H1 (cell line): Measurements from ENCODE around the gene SENP2. TPM values are rescaled to one million over a fixed set of nuclear protein-coding genes. Genes with fewer than 3 reads are reported as not detected.

Experiments used
- CEBPB ChIP-seq: IDR thresholded peaks from 2 replicates; pipeline ENCODE4 v1.6.1; 2012; ENCODE audit warnings: low read depth, low read length
- CHD1 ChIP-seq: IDR thresholded peaks from 2 replicates; pipeline ENCODE4 v1.6.1; 2012; ENCODE audit warnings: low read depth, low read length, improper control_type of control experiment
- CREB1 ChIP-seq: IDR thresholded peaks from 2 replicates; pipeline ENCODE4 v1.6.1; 2012; ENCODE audit warnings: inconsistent platforms
- NANOG ChIP-seq: IDR thresholded peaks from 2 replicates; pipeline ENCODE4 v1.6.1; 2011; ENCODE audit warnings: low read length, low read depth, mild to moderate bottlenecking, inconsistent platforms; ENCODE audit not compliant: insufficient read depth, poor library complexity, severe bottlenecking
- NRF1 ChIP-seq: IDR thresholded peaks from 2 replicates; pipeline ENCODE4 v1.6.1; 2011; ENCODE audit warnings: mild to moderate bottlenecking, low read depth, low read length, improper control_type of control experiment
- POU5F1 ChIP-seq: IDR thresholded peaks from 2 replicates; pipeline ENCODE4 v1.6.1; 2011; ENCODE audit warnings: low read depth, mild to moderate bottlenecking, low read length, moderate library complexity
- SAP30 ChIP-seq: fragments of 300-600 bp; sonication (generic); IDR thresholded peaks from 2 replicates; pipeline ENCODE4 v1.7.1; 2012; ENCODE audit warnings: low read length, moderate library complexity, mild to moderate bottlenecking, inconsistent platforms; ENCODE audit not compliant: insufficient read depth, insufficient replicate concordance
- SIN3A ChIP-seq, 2 experiments: IDR thresholded peaks in 1 of 2; conservative IDR thresholded peaks in 1 of 2; 2 replicates each; pipeline ENCODE4 v1.6.1; 2011 to 2012; ENCODE audit warnings: low read length in 2 of 2, improper control_type of control experiment in 1 of 2, low read depth in 1 of 2, mild to moderate bottlenecking in 1 of 2
- TAF7 ChIP-seq: optimal IDR thresholded peaks from 2 replicates; pipeline ENCODE3; 2011; ENCODE audit warnings: low read depth, mild to moderate bottlenecking, inconsistent platforms, low read length, moderate library complexity, borderline replicate concordance
- polyA plus RNA-seq, 7 experiments: library from polyadenylated mRNA; depleted of rRNA in 3 of 7; stranded (reverse) in 5 of 7; unstranded in 2 of 7; fragments of >200 nt in 5 of 7; fragments of 200-250 nt in 2 of 7; gene quantifications; 1 replicate in 5 of 7; 2 replicates in 1 of 7; 4 replicates in 1 of 7; pipeline versions ENCODE4 v1.2.1 to v1.2.3, GENCODE V29; 2011 to 2013; ENCODE audit warnings: missing spikeins in 2 of 7, mixed read lengths in 2 of 7
- total RNA-seq: library from RNA; stranded (reverse); fragmentation: NEBNext Ultra II Directional; extraction: Animal tissue kit (Norgen Biotek cat#: 25700); gene quantifications from 2 replicates; pipeline ENCODE4 v1.2.1, GENCODE V29; 2021
- TF ChIP-seq, protein P1 (sequence below): fragments of 300-600 bp; sonication (generic); IDR thresholded peaks from 2 replicates; pipeline ENCODE4 v1.7.1; 2012; ENCODE audit warnings: low read length, moderate library complexity, mild to moderate bottlenecking, inconsistent platforms; ENCODE audit not compliant: insufficient replicate concordance

The SENP2 gene
- total and polyA plus RNA-seq, 2 of the 8 experiments (the other 6 are each of a cell fraction or from before 2014, with no cell fraction given) = 25.2 to 69.3 TPM

DNA sequence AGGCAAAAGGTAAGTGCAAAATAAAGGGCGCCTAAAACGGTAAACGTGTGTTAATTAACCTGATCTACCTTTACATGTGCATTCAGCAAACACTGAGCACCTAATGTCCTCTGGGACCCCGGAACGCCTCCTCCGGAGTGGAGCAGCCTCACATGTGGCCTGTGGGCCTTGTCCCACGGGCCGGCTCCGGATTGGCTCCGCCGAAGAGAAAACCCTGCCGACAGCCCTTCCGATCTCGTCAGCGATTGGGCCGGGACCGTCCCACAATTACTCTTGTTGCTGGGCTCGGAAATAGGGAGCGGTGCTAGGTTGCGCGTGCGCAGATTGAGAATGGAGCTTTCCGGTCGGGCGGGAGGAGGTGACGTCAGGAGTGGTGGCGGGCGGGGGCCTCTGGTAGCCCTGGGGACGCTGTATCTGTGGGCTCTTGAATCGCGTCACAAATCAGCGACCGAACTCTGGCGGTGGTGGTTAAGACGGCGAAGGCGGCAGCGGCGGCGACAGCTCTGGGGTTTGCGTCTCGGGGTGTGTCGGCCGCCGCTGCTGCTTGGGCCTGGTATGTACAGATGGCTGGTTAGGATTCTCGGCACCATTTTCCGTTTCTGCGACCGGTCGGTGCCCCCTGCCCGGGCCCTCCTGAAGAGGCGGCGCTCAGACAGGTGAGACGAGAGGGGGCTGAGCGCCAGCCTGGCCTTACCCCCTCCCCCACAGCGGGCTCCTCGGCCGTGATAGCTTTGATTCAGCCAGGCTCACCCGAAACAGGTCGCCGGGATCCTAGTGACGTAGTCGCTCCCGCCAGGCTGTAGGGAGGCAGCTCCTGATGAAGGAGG, at the start of gene SENP2 (continued):
- TF ChIP-seq, protein P1, sequence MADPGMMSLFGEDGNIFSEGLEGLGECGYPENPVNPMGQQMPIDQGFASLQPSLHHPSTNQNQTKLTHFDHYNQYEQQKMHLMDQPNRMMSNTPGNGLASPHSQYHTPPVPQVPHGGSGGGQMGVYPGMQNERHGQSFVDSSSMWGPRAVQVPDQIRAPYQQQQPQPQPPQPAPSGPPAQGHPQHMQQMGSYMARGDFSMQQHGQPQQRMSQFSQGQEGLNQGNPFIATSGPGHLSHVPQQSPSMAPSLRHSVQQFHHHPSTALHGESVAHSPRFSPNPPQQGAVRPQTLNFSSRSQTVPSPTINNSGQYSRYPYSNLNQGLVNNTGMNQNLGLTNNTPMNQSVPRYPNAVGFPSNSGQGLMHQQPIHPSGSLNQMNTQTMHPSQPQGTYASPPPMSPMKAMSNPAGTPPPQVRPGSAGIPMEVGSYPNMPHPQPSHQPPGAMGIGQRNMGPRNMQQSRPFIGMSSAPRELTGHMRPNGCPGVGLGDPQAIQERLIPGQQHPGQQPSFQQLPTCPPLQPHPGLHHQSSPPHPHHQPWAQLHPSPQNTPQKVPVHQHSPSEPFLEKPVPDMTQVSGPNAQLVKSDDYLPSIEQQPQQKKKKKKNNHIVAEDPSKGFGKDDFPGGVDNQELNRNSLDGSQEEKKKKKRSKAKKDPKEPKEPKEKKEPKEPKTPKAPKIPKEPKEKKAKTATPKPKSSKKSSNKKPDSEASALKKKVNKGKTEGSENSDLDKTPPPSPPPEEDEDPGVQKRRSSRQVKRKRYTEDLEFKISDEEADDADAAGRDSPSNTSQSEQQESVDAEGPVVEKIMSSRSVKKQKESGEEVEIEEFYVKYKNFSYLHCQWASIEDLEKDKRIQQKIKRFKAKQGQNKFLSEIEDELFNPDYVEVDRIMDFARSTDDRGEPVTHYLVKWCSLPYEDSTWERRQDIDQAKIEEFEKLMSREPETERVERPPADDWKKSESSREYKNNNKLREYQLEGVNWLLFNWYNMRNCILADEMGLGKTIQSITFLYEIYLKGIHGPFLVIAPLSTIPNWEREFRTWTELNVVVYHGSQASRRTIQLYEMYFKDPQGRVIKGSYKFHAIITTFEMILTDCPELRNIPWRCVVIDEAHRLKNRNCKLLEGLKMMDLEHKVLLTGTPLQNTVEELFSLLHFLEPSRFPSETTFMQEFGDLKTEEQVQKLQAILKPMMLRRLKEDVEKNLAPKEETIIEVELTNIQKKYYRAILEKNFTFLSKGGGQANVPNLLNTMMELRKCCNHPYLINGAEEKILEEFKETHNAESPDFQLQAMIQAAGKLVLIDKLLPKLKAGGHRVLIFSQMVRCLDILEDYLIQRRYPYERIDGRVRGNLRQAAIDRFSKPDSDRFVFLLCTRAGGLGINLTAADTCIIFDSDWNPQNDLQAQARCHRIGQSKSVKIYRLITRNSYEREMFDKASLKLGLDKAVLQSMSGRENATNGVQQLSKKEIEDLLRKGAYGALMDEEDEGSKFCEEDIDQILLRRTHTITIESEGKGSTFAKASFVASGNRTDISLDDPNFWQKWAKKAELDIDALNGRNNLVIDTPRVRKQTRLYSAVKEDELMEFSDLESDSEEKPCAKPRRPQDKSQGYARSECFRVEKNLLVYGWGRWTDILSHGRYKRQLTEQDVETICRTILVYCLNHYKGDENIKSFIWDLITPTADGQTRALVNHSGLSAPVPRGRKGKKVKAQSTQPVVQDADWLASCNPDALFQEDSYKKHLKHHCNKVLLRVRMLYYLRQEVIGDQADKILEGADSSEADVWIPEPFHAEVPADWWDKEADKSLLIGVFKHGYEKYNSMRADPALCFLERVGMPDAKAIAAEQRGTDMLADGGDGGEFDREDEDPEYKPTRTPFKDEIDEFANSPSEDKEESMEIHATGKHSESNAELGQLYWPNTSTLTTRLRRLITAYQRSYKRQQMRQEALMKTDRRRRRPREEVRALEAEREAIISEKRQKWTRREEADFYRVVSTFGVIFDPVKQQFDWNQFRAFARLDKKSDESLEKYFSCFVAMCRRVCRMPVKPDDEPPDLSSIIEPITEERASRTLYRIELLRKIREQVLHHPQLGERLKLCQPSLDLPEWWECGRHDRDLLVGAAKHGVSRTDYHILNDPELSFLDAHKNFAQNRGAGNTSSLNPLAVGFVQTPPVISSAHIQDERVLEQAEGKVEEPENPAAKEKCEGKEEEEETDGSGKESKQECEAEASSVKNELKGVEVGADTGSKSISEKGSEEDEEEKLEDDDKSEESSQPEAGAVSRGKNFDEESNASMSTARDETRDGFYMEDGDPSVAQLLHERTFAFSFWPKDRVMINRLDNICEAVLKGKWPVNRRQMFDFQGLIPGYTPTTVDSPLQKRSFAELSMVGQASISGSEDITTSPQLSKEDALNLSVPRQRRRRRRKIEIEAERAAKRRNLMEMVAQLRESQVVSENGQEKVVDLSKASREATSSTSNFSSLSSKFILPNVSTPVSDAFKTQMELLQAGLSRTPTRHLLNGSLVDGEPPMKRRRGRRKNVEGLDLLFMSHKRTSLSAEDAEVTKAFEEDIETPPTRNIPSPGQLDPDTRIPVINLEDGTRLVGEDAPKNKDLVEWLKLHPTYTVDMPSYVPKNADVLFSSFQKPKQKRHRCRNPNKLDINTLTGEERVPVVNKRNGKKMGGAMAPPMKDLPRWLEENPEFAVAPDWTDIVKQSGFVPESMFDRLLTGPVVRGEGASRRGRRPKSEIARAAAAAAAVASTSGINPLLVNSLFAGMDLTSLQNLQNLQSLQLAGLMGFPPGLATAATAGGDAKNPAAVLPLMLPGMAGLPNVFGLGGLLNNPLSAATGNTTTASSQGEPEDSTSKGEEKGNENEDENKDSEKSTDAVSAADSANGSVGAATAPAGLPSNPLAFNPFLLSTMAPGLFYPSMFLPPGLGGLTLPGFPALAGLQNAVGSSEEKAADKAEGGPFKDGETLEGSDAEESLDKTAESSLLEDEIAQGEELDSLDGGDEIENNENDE = no peak
- TF ChIP-seq CHD1 = no peak
- no peak for TF ChIP-seq CEBPB
- peak; percentile 29 for TF ChIP-seq SAP30
- TF ChIP-seq POU5F1 = no peak
- peak; percentile 97 for TF ChIP-seq CREB1
- TF ChIP-seq TAF7 = no peak
- peak; percentile 44 to 82; a peak in 2 of 4 replicates for TF ChIP-seq SIN3A (conservative IDR thresholded peaks at IDR 0.05 in 1 of 2, IDR thresholded peaks at IDR 0.05 in 1 of 2; ENCODE audit: low read depth in 1 of 2, low read length in 2 of 2)
- peak; percentile 25 for TF ChIP-seq NANOG
- peak; percentile 79 for TF ChIP-seq NRF1
